ENCODE data around the gene SMIM20. TPM values are rescaled to one million over a fixed set of nuclear protein-coding genes. Genes with fewer than 3 reads are reported as not detected.

Gene SMIM20
- total RNA-seq, 2 experiments from 2014 or later, result 44.0 to 53.8 TPM

GRCh38 chr4:25884031-25884782, 29.8 kb upstream of the SMIM20 start:
- no TSS peak for BruUV-seq (replicated peaks)

DNA sequence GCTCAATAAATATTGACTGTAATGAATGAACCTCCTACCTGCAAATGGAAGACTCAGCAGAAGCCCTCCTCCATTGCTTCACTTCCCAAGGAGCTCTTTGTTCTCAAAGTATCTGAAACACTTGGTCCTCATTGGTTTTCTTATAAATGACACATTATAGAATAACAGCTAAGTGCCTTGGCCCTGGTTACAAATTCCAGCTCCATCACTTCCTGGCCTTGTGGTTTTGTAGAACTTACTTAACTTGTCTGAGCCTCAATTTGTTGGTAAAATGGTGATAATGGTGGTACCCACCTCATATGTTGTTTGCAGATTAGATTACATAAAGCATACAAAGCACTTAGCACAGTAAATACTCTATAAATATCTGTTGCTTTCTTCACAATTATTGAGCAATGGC, 25.2 kb upstream of the SMIM20 start:
- Histone ChIP-seq H3K4me2 (ENCODE audit: low read length) (no peak overlapping the region), H3K9me2 (ENCODE audit: insufficient read depth, low read length) (no peaks in the 10 kb centered on the region), H3K27ac (ENCODE audit: low read depth, low read length, poor library complexity, severe bottlenecking) (no peak overlapping the region), H2AFZ (ENCODE audit: low read length) (no peak overlapping the region), H4K20me1 (ENCODE audit: insufficient read depth, low read length) (no peaks in the 10 kb centered on the region), H3K36me3 (ENCODE audit: insufficient read depth, low read length) (no peaks in the 10 kb centered on the region), H3K79me2 (ENCODE audit: insufficient read depth, low read depth, low read length) (no peaks in the 10 kb centered on the region), H3K4me1 (ENCODE audit: insufficient read depth, low read length, poor library complexity, severe bottlenecking) (peaks cover 19% of the 10 kb centered on the region), H3K9me3 (ENCODE audit: low read length) (no peaks in the 10 kb centered on the region), H3K4me3 (ENCODE audit: low read depth, low read length, poor library complexity, severe bottlenecking) (no peak overlapping the region)
- intact Hi-C loops (cut with micrococcal nuclease; ENCODE audit: unreplicated experiment), result no loop called here
- CTCF ChIA-PET (ENCODE audit: unreplicated experiment), result no interaction called here
- no TSS peak for BruUV-seq (replicated peaks)
- no peak for TF ChIP-seq EZH2phosphoT487 (IDR thresholded peaks at IDR 0.05; ENCODE audit: borderline replicate concordance, low read depth, low read length)
- TF ChIP-seq CTCF (conservative IDR thresholded peaks at IDR 0.05; ENCODE audit: low read length), result no peak
- no peak for DNase-seq (ENCODE audit: low spot score)
- POLR2A ChIA-PET, result interaction anchor here (0.7 to 1.5 kb wide), 6 partner anchors 10 to 34 kb away, joined by 3 to 8 read pairs (median 4); no protein-coding TSS in a partner anchor

More at GRCh38 chr4:25884031-25884782, 29.8 kb upstream of the SMIM20 start:
- Histone ChIP-seq H3K36me3 (ENCODE audit: insufficient read depth, low read length) (no peaks in the 10 kb centered on the region), H4K20me1 (ENCODE audit: insufficient read depth, low read length) (no peaks in the 10 kb centered on the region), H3K4me1 (ENCODE audit: insufficient read depth, low read length, poor library complexity, severe bottlenecking) (peaks cover 53% of the 10 kb centered on the region), H3K9me3 (ENCODE audit: low read length) (no peaks in the 10 kb centered on the region), H3K4me3 (ENCODE audit: low read depth, low read length, poor library complexity, severe bottlenecking) (no peak overlapping the region), H3K79me2 (ENCODE audit: insufficient read depth, low read depth, low read length) (no peaks in the 10 kb centered on the region), H3K27ac (ENCODE audit: low read depth, low read length, poor library complexity, severe bottlenecking) (no peak overlapping the region), H3K9me2 (ENCODE audit: insufficient read depth, low read length) (no peaks in the 10 kb centered on the region), H2AFZ (ENCODE audit: low read length) (peak overlapping the region; percentile 51), H3K4me2 (ENCODE audit: low read length) (peak overlapping the region; percentile 43)
- intact Hi-C loops (cut with micrococcal nuclease; ENCODE audit: unreplicated experiment), result no loop called here
- TF ChIP-seq EZH2phosphoT487 (IDR thresholded peaks at IDR 0.05; ENCODE audit: borderline replicate concordance, low read depth, low read length), result no peak
- no peak for TF ChIP-seq CTCF (conservative IDR thresholded peaks at IDR 0.05; ENCODE audit: low read length)
- peak; percentile 60 for DNase-seq (ENCODE audit: low spot score)
- CTCF ChIA-PET (ENCODE audit: unreplicated experiment), result interaction anchor here (0.9 kb wide), 1 partner anchor 11 kb away, joined by 7 read pairs; no protein-coding TSS in a partner anchor
- POLR2A ChIA-PET, result interaction anchor here (0.8 to 3.4 kb wide), 7 partner anchors 10 to 28 kb away, joined by 4 to 20 read pairs (median 12); partner anchors contain the start of gene SMIM20
